ENCODE results near the gene CLEC1A.

CLEC1A gene

DNA sequence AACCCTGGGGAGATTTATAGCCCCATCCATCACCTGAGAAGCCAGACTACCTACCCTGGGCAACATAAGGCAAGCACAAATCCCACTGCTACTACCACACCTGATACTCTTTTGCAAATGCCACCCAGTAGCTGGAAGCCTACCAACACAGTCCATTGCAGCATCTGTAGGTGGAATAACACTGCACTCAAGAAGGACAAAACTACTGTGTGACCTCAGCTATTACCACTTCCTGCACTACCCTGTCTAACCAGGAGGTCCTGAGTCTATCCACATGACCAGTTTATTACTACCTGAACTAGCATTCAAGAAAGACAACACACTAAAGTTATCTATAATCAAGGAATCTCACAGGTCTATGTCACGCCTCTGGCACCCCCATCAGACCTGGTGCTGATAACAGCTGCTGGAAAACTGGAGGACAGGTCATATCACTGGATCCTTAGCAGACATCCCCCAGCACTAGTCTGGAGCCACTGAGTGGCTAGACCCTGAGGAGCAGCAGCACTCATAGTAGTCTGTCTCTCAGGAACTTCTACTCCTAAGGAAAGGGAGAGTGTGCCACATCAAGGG lies 2.9 kb upstream of the CLEC1A start:
- DNase-seq (ENCODE audit: insufficient read length, low spot score) (no peak), FAIRE-seq (no peak)

- no peak for FAIRE-seq
- no peak for DNase-seq (ENCODE audit: insufficient read length, low spot score)
Measured at GRCh38 chr12:10101042-10101579, 2.3 kb upstream of the CLEC1A start.

- DNase-seq (ENCODE audit: insufficient read length, low spot score) (no peak), FAIRE-seq (no peak)
Measured at GRCh38 chr12:10097521-10097920, 1.3 kb downstream of the CLEC1A start.

GRCh38 chr12:10095971-10096370 lies 2.8 kb downstream of the CLEC1A start:
- FAIRE-seq (peak; percentile 51), DNase-seq (ENCODE audit: insufficient read length, low spot score) (no peak)

DNA sequence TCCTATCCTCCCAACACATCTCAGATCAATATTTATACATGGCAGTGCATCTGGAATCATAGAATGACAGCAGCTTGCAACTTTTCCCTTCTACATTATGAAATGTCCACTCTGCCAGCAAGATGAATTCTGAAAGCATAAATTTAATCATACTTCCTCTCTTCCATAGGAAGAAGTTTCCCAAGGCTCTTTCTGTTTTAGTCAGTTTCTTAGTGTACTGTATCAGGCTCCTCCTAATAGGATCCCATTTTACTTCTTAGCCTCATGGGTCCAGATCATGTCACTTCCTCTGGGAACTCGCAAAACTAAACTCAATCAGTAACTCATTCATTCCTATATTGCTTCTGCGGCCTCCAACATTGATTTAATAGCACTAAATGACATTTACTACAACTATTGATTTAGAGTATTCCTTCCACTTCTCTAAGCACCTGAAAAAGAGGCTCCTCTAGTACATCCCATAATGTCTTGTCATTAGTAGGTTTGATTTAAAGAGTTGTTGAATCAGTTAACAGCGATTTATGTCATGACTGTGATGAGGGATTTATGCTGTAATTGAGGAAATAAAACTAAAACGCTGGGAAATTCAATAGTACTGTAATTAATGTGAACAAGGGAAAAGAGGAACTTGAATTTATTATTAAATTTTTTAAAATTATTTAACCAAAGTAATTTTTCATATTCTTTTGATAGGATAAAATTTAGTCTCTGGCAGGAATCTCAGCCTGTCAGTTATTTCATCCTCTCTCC lies 4.0 kb downstream of the CLEC1A start:
- no peak for FAIRE-seq

DNA sequence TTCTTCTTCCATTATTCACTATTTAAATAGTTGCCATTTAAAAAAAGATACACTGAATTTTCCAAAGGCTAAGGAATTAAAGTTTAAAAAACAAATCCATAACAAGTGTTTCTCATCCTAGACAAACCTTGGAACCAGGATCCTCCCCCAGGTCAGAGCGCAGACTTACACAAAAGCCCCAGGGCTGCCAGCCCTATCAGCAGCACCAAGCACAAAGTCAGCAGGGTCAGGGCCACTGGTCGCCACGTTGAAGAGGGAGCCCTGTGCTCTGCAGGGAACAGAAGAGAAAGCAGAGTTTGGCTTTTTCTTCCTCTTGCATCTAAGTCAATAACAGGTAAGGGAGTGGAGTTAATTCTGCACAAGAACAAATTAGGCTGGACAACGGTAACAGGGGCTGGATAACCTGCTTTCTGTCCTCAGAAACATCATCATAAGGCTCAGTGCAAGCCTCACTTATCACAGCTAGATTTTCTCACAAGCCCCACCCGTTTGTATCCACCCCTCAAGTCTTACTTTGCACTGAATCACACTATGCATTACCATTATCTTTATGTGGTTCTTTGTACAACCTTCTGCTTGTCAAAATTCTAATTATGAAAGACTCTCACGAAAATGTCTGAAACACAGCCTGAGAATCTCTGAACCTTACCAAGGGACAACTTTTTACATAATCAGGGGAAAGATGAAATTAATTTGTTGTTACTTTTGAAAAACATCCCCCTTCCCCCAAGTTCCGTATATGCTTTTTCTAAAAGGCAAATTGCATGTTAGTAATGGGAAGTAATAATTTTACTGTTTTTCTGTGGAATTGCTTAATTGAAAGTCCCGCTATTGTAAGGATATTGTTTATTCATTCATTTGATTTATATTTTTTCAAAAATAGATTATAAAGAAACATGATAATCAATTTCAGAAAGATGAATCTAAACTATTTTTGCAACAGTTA lies 9.6 kb downstream of the CLEC1A start:
- FAIRE-seq = no peak
- DNase-seq (ENCODE audit: insufficient read length, low spot score) = no peak

More for the DNA sequence above, 4.0 kb downstream of the CLEC1A start:
- DNase-seq (ENCODE audit: insufficient read length, low spot score) = no peak

DNA sequence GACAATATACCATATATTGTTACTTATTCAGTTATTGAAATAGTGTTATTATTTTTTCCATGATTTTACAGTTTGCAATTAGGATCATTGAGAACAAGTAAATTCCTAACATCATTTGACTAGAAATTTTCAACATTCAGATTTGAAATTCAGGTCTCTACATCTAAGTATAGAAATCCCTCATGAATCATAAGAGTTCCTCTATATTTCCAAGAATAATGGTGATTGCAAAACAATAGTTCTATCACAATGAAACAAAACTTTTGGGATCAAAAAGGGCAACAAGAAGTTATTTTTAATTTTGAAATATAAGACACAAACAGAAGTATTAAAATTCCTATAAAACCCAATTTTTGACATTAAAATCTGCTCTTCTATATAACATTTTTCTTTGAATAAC lies 10.8 kb downstream of the CLEC1A start:
- DNase-seq (ENCODE audit: insufficient read length, low spot score) (no peak), FAIRE-seq (no peak)

DNA sequence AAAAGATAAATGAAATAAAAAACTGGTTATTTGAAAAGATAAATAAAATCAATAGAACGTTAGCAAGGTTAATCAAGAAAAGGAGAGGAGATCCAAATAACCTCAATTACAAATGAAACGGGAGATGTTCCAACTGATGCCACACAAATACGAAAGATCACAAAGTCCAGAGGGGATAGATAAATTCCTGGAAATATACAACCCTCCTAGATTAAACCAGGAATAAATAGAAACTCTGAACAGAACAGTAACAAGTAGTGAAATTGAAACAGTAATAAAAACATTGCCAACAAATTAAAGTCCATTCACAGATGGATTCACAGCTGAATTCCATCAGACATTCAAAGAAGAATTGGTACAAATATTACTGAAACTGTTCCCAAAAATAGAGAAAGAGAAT lies 12.4 kb downstream of the CLEC1A start:
- DNase-seq (ENCODE audit: insufficient read length, low spot score) = no peak
- no peak for FAIRE-seq

- FAIRE-seq = no peak
- no peak for DNase-seq (ENCODE audit: insufficient read length, low spot score)
Measured at GRCh38 chr12:10084733-10085132, 14.1 kb downstream of the CLEC1A start.

- DNase-seq (ENCODE audit: insufficient read length, low spot score) (no peak), FAIRE-seq (no peak)
Measured at GRCh38 chr12:10082117-10082874, 16.5 kb downstream of the CLEC1A start.

DNA sequence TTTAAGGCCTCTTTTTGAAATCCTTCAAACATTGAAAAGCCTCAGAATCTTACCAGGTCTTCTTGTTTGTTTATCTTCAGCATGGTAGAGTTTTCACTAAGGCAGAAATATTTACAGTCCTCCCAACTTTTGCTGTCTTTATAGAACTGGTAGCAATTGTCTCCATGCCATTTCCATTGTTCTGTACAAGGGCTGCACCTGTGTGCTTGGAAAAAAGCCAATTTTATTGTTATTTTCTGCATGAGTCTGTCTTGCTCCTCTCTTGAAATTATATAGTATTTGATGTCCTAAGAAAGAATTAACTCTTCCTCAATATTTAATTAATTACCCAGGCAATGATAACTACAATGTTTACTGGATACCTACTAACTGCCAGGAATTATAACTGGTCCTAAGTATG lies 23.3 kb downstream of the CLEC1A start:
- FAIRE-seq (no peak), DNase-seq (ENCODE audit: insufficient read length, low spot score) (no peak)

- no peak for DNase-seq (ENCODE audit: insufficient read length, low spot score)
- no peak for FAIRE-seq
Measured at GRCh38 chr12:10073261-10073660, 25.5 kb downstream of the CLEC1A start.

GRCh38 chr12:10072131-10072530 lies 26.7 kb downstream of the CLEC1A start:
- no peak for DNase-seq (ENCODE audit: insufficient read length, low spot score)
- FAIRE-seq = no peak

GRCh38 chr12:10070380-10070779 lies 28.4 kb downstream of the CLEC1A start:
- DNase-seq (ENCODE audit: insufficient read length, low spot score) (no peak), FAIRE-seq (peak; percentile 51)

GRCh38 chr12:10069976-10070375 lies 28.8 kb downstream of the CLEC1A start:
- no peak for DNase-seq (ENCODE audit: insufficient read length, low spot score)
- peak; percentile 14 for FAIRE-seq

GRCh38 chr12:10069099-10069498 lies 29.7 kb downstream of the CLEC1A start:
- DNase-seq (ENCODE audit: insufficient read length, low spot score) = no peak

GRCh38 chr12:10068644-10069043 lies 30.1 kb downstream of the CLEC1A start:
- FAIRE-seq (no peak), DNase-seq (ENCODE audit: insufficient read length, low spot score) (no peak)

More at GRCh38 chr12:10069099-10069498, 29.7 kb downstream of the CLEC1A start:
- peak; percentile 54 for FAIRE-seq

- DNase-seq (ENCODE audit: insufficient read length, low spot score) (no peak), FAIRE-seq (no peak)
Measured at GRCh38 chr12:10067942-10068341, 30.8 kb downstream of the CLEC1A start.

DNA sequence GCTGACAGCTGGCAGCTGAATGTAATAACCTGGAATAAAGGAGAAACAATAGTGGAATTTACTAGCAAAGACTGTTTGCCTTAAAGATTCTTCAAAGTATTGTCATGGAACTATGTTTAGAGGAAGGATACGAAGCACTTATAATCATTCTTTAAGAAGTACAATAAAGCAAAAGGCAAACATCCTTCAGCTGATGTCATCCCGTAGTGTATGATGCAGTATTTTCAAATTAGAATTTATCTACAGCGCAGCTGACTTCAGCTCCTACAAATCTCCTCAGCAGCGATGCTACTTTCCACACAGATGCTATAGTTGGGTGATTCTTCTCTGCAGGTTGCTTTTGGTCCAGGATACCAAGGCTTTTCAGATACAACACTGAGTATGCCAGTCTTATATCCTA lies 31.5 kb downstream of the CLEC1A start:
- FAIRE-seq = no peak

DNA sequence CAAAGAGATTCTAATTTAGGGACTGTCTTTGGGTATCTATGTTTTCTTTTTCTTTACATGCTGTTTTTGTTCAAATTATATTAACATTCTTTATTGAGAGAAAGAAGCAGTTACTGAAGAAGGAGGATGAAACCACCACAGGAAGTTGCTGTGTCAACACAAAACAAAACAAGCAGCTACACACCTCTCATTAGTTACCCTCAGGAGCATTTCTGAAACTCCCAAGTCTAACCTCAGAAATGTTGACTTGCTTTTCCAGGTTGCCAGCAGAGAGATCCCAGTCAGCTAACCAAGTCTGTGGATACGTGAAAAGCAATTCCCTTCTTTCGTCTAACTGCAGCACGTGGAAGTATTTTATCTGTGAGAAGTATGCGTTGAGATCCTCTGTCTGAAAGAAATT lies 33.5 kb downstream of the CLEC1A start:
- FAIRE-seq (peak; percentile 37), DNase-seq (ENCODE audit: insufficient read length, low spot score) (no peak)

More for the DNA sequence above, 31.5 kb downstream of the CLEC1A start:
- no peak for DNase-seq (ENCODE audit: insufficient read length, low spot score)

Measured in GM19239 (cell line).